Activated B cell treated with CpG ODN at 0.5 μM for 24 hours (primary cell): ENCODE measurements around the gene CTDSP2. TPM values are rescaled to one million over a fixed set of nuclear protein-coding genes. Genes with fewer than 3 reads are reported as not detected.

Source experiments
- ATAC-seq: fragments of 200-7000 bp; cut with Tn5 transposase; one replicate; pipeline ENCODE4 v1.10.0; 2021; ENCODE audit warnings: low read depth, mild to moderate bottlenecking, moderate library complexity
- CTCF ChIA-PET: fragments of 350-600 bp; sonication (Branson Sonifier 250); formaldehyde crosslinking; loops from one replicate; lab custom pipeline; 2021; ENCODE audit warnings: antibody characterized with exemption; lab: Charles Lee
- POLR2A ChIA-PET: fragments of 350-600 bp; sonication (Branson Sonifier 250); formaldehyde crosslinking; loops from one replicate; lab custom pipeline; 2021; ENCODE audit warnings: antibody characterized with exemption; lab: Charles Lee
- DNase-seq: peaks from one replicate; pipeline ENCODE4 v3.0.0; 2022
- H3K27ac Mint-ChIP-seq: one replicate; pipeline ENCODE4 v1.8.0; 2020; ENCODE audit warnings: mixed read lengths
- H3K27me3 Mint-ChIP-seq: one replicate; pipeline ENCODE4 v1.8.0; 2021; ENCODE audit warnings: mixed read lengths
- H3K36me3 Mint-ChIP-seq: one replicate; pipeline ENCODE4 v1.8.0; 2021; ENCODE audit warnings: low read depth, mixed read lengths
- H3K4me1 Mint-ChIP-seq: one replicate; pipeline ENCODE4 v1.8.0; 2021; ENCODE audit warnings: mixed read lengths
- H3K4me3 Mint-ChIP-seq: one replicate; pipeline ENCODE4 v1.8.0; 2020; ENCODE audit warnings: mild to moderate bottlenecking, mixed read lengths
- H3K9me3 Mint-ChIP-seq: one replicate; pipeline ENCODE4 v1.8.0; 2020; ENCODE audit warnings: mixed read lengths
- intact Hi-C: fragments of 100-400 bp; cut with micrococcal nuclease; formaldehyde crosslinking; loops from one replicate; pipeline ENCODE4 v1.15.1; 2024
- total RNA-seq: library from RNA; stranded (reverse); gene quantifications from 2 replicates; pipeline ENCODE4 v1.2.3, GENCODE V29; 2022
- TF ChIP-seq, protein P1 (sequence below): fragments of 200-600 bp; IDR thresholded peaks from one replicate; pipeline ENCODE4 v1.8.0; 2022; ENCODE audit warnings: antibody characterized with exemption, mild to moderate bottlenecking

CTDSP2 gene
- total RNA-seq, 1 donor from 2014 or later: 81.5 TPM

DNA sequence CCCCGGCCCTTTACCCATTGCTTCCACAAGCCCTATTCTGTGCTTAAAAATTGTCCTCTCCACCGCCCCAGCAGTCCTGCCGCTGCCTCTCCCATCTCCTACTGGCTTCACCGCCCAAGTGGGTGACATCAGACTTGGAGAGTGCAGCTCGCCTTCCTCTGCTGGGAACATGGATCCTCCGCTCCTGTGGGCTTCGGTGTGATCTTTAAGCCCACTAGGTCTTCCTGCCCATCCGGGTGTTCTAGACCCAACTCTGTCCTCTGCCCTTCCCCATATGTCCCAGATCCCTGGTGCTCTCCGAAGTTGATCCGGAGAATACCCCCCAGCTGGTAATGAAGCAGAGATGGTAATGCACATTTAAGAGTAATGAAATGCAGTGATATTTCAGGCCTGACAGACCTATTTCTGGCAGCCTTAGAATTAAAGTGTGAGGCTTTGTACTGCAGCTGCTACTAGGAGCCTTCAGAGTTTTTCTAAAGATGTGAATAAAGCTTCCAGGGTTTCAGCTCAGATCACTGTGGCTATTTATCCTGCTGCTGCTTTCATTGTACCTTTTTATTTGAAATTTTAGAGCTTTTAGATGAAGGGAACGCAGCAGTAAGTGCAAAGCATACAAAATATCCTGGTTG, 22.9 kb upstream of the CTDSP2 start:
- no peak overlapping the region for H3K4me3 Mint-ChIP-seq
- H3K9me3 Mint-ChIP-seq: no peaks in the 10 kb centered on the region
- DNase-seq (no peak), ATAC-seq (no peak)
- POLR2A ChIA-PET: no interaction called here
- CTCF ChIA-PET: interaction anchor here (1.2 kb wide), 1 partner anchor 37 kb away, joined by 4 read pairs; no protein-coding TSS in a partner anchor
- peak overlapping the region; percentile 5 for H3K27ac Mint-ChIP-seq
- H3K4me1 Mint-ChIP-seq: peaks cover 8% of the 10 kb centered on the region
- TF ChIP-seq, protein P1, sequence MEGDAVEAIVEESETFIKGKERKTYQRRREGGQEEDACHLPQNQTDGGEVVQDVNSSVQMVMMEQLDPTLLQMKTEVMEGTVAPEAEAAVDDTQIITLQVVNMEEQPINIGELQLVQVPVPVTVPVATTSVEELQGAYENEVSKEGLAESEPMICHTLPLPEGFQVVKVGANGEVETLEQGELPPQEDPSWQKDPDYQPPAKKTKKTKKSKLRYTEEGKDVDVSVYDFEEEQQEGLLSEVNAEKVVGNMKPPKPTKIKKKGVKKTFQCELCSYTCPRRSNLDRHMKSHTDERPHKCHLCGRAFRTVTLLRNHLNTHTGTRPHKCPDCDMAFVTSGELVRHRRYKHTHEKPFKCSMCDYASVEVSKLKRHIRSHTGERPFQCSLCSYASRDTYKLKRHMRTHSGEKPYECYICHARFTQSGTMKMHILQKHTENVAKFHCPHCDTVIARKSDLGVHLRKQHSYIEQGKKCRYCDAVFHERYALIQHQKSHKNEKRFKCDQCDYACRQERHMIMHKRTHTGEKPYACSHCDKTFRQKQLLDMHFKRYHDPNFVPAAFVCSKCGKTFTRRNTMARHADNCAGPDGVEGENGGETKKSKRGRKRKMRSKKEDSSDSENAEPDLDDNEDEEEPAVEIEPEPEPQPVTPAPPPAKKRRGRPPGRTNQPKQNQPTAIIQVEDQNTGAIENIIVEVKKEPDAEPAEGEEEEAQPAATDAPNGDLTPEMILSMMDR: no peak
- no peaks in the 10 kb centered on the region for H3K36me3 Mint-ChIP-seq
- intact Hi-C loops: loop anchor here (5.0 kb wide), 1 partner anchor 37 kb away; no protein-coding TSS in a partner anchor
- H3K27me3 Mint-ChIP-seq: peaks cover 12% of the 10 kb centered on the region

DNA sequence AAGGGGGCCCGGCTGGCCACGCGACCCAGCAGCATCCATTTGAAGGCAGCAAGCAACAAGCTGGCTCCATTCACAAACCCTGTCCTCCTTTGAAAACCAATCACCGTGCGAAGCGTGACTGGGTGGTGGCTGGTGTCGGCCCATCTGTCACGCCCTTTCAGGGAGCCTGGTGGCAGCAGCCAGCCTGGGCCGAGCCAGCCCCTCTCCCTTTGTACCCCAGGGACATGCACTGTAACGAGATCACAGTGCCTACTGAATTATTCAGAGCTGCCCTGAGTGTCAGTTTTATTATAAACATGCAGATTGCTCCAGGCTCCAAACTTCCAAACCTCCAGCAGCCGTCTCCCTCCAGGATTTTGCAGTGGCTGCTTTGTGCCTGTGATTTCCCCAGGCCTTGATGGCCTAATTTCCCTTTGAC, 22.3 kb upstream of the CTDSP2 start:
- Mint-ChIP-seq H3K9me3 (no peaks in the 10 kb centered on the region), H3K36me3 (no peaks in the 10 kb centered on the region), H3K27me3 (peaks cover 12% of the 10 kb centered on the region), H3K27ac (peak overlapping the region; percentile 5), H3K4me3 (no peak overlapping the region), H3K4me1 (peaks cover 8% of the 10 kb centered on the region)
- TF ChIP-seq, protein P1: no peak
- DNase-seq (no peak), ATAC-seq (no peak)
- ChIA-PET POLR2A (no interaction called here), CTCF (interaction anchor here (1.2 kb wide), 1 partner anchor 36 kb away, joined by 4 read pairs; no protein-coding TSS in a partner anchor)
- intact Hi-C loops: loop anchor here (5.0 kb wide), 1 partner anchor 37 kb away; no protein-coding TSS in a partner anchor

DNA sequence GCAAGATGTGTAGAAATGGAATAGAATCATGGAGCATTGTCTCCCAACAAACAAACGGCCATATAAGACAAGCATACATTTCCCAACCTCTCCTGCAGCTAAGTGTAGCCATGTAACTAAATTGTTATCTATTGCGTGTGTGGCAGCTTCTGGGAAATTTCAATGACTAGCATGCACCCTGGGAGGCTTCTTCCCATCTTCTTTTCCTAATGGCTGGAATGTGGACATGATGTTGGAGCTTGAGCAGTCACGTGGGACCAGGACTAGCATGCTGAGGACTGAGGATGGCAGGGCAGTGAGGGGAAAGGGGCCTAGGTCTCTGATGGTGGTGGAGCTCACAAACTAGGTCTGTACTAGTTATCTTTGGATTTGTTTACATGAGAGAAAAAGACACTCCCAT, 21.7 kb upstream of the CTDSP2 start:
- Mint-ChIP-seq H3K4me1 (peaks cover 8% of the 10 kb centered on the region), H3K36me3 (no peaks in the 10 kb centered on the region), H3K27ac (no peak overlapping the region), H3K9me3 (no peaks in the 10 kb centered on the region), H3K27me3 (peaks cover 15% of the 10 kb centered on the region), H3K4me3 (no peak overlapping the region)
- POLR2A ChIA-PET: no interaction called here
- ATAC-seq (no peak), DNase-seq (no peak)
- CTCF ChIA-PET: interaction anchor here (1.2 kb wide), 1 partner anchor 36 kb away, joined by 4 read pairs; no protein-coding TSS in a partner anchor
- intact Hi-C loops: loop anchor here (5.0 kb wide), 1 partner anchor 36 kb away; no protein-coding TSS in a partner anchor
- TF ChIP-seq, protein P1: no peak

DNA sequence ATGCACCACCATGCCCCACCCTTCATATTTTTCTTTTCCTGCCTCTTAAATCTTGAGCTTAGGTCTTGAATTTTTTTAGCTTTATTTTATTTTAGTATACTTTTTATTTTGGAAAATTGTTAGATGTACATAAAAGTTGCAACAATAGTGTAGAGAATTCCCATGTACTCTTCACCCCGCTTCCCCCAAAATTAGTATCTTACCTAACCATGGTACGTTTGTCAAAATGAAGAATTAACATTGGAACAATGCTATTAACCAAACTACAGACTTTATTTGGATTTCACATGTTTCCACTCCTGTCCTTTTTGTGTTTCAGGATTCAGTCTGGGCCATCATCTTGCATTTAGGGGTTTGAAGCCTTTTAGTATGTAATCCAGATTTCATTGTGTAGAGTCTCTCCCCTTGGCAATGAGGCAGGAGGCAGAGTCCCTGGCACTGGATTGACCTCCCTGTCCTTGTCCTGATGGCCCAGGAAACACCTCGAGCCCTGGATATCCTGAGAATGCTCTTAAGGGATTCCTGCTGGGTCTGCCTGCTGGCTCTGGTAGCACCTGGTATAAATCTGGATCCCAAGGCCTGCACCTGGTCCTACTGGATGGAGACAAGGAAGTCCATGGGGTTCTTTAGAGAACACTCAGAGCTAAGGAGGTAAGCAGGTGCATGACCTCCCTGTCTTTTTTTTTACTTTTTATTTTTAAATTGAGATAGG, 19.9 kb upstream of the CTDSP2 start:
- CTCF ChIA-PET: interaction anchor here (0.7 to 2.6 kb wide), 4 partner anchors 25 to 64 kb away, joined by 3 to 15 read pairs (median 3); no protein-coding TSS in a partner anchor
- TF ChIP-seq, protein P1: no peak
- peaks cover 8% of the 10 kb centered on the region for H3K4me1 Mint-ChIP-seq
- H3K36me3 Mint-ChIP-seq: no peaks in the 10 kb centered on the region
- peaks cover 20% of the 10 kb centered on the region for H3K27me3 Mint-ChIP-seq
- H3K27ac Mint-ChIP-seq: no peak overlapping the region
- intact Hi-C loops: loop anchor here (5.0 kb wide), 1 partner anchor 34 kb away; no protein-coding TSS in a partner anchor
- H3K4me3 Mint-ChIP-seq: no peak overlapping the region
- no peak for ATAC-seq
- DNase-seq: no peak
- POLR2A ChIA-PET: interaction anchor here (1.7 kb wide), 1 partner anchor 32 kb away, joined by 6 read pairs; no protein-coding TSS in a partner anchor
- H3K9me3 Mint-ChIP-seq: no peaks in the 10 kb centered on the region
